Measurements from ENCODE around the gene CNKSR3.

The CNKSR3 gene

DNA sequence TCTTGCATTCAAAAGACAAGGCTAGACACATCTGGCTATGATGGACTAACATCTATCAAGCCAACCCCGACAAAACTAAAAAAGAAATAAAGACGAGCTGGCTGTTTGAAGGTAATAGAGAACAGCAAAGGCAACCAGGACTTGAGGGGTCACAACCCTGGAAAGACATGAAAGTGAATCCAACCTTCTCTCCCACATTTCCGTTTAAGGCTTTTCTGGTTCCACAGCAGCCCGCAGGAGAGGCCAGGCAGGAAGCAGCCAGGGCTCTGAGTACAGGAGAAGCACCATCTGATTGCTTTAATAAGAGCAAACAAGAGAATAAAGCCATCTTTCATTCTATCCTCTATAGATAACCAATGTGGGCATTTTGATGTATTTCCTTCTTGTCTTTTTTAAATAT is 14.3 kb downstream of the CNKSR3 start:
- DNase-seq (ENCODE audit: low read depth in 1 of 2, low spot score in 1 of 2) = no peak
- no peak for TF ChIP-seq SPI1 (IDR thresholded peaks at IDR 0.05; ENCODE audit: borderline replicate concordance, low read depth)
- Histone ChIP-seq H3K27me3 (ENCODE audit: insufficient read depth, poor library complexity, severe bottlenecking) (no peaks in the 10 kb centered on the region), H3K27ac (replicated peaks) (no peak overlapping the region), H3K4me3 (replicated peaks; ENCODE audit: insufficient read depth, low read length) (no peak overlapping the region)

DNA sequence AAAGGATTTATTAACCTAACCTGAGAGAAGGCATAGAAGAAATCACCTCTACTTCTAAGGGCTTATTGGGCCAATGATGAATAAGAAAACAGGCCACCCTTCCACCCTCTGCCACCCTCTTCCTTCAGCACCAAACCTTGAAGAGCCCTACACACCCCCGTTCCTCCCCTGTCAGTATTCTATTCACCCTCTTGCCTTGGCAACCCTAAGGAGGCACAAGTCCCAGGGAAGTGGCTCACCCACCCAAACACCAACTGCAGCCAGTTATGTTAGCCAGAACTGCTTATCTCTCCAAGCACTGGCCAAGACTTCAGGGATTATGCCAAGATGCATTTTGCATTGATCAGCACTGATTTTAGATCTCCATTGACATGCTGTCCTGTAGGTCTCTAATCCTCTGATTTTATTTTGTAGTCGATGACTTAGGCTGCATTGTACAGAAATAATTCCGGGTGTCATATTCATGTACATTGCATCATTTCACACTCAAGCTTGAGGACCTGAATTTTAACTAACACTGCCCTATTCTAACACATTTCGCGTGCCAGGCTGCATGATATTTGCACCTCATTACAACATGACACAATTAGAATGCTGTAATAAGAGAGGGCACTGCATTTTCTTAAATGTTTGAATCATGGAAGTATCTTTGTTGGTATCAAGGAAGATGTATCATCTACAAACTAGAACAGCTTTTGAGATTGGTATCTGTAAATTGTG is 15.7 kb downstream of the CNKSR3 start:
- TF ChIP-seq, protein P1, sequence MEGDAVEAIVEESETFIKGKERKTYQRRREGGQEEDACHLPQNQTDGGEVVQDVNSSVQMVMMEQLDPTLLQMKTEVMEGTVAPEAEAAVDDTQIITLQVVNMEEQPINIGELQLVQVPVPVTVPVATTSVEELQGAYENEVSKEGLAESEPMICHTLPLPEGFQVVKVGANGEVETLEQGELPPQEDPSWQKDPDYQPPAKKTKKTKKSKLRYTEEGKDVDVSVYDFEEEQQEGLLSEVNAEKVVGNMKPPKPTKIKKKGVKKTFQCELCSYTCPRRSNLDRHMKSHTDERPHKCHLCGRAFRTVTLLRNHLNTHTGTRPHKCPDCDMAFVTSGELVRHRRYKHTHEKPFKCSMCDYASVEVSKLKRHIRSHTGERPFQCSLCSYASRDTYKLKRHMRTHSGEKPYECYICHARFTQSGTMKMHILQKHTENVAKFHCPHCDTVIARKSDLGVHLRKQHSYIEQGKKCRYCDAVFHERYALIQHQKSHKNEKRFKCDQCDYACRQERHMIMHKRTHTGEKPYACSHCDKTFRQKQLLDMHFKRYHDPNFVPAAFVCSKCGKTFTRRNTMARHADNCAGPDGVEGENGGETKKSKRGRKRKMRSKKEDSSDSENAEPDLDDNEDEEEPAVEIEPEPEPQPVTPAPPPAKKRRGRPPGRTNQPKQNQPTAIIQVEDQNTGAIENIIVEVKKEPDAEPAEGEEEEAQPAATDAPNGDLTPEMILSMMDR (IDR thresholded peaks at IDR 0.05; ENCODE audit: insufficient read depth, low read length) = no peak
- TF ChIP-seq, protein P2, sequence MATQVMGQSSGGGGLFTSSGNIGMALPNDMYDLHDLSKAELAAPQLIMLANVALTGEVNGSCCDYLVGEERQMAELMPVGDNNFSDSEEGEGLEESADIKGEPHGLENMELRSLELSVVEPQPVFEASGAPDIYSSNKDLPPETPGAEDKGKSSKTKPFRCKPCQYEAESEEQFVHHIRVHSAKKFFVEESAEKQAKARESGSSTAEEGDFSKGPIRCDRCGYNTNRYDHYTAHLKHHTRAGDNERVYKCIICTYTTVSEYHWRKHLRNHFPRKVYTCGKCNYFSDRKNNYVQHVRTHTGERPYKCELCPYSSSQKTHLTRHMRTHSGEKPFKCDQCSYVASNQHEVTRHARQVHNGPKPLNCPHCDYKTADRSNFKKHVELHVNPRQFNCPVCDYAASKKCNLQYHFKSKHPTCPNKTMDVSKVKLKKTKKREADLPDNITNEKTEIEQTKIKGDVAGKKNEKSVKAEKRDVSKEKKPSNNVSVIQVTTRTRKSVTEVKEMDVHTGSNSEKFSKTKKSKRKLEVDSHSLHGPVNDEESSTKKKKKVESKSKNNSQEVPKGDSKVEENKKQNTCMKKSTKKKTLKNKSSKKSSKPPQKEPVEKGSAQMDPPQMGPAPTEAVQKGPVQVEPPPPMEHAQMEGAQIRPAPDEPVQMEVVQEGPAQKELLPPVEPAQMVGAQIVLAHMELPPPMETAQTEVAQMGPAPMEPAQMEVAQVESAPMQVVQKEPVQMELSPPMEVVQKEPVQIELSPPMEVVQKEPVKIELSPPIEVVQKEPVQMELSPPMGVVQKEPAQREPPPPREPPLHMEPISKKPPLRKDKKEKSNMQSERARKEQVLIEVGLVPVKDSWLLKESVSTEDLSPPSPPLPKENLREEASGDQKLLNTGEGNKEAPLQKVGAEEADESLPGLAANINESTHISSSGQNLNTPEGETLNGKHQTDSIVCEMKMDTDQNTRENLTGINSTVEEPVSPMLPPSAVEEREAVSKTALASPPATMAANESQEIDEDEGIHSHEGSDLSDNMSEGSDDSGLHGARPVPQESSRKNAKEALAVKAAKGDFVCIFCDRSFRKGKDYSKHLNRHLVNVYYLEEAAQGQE (IDR thresholded peaks at IDR 0.05; ENCODE audit: insufficient replicate concordance, low read depth) = no peak
- TF ChIP-seq POLR2AphosphoS5 (IDR thresholded peaks at IDR 0.05; ENCODE audit: low read depth) = no peak
- TF ChIP-seq GABPA (IDR thresholded peaks at IDR 0.05; ENCODE audit: low read depth) = no peak
- no peak for TF ChIP-seq SPI1 (IDR thresholded peaks at IDR 0.05; ENCODE audit: borderline replicate concordance, low read depth)
- H3K4me3 ChIP-seq (replicated peaks; ENCODE audit: insufficient read depth, low read length) = no peak overlapping the region
- H3K27me3 ChIP-seq (ENCODE audit: insufficient read depth, poor library complexity, severe bottlenecking) = no peaks in the 10 kb centered on the region
- no peak overlapping the region for H3K27ac ChIP-seq (replicated peaks)
- DNase-seq (ENCODE audit: low read depth in 1 of 2, low spot score in 1 of 2) = no peak

DNA sequence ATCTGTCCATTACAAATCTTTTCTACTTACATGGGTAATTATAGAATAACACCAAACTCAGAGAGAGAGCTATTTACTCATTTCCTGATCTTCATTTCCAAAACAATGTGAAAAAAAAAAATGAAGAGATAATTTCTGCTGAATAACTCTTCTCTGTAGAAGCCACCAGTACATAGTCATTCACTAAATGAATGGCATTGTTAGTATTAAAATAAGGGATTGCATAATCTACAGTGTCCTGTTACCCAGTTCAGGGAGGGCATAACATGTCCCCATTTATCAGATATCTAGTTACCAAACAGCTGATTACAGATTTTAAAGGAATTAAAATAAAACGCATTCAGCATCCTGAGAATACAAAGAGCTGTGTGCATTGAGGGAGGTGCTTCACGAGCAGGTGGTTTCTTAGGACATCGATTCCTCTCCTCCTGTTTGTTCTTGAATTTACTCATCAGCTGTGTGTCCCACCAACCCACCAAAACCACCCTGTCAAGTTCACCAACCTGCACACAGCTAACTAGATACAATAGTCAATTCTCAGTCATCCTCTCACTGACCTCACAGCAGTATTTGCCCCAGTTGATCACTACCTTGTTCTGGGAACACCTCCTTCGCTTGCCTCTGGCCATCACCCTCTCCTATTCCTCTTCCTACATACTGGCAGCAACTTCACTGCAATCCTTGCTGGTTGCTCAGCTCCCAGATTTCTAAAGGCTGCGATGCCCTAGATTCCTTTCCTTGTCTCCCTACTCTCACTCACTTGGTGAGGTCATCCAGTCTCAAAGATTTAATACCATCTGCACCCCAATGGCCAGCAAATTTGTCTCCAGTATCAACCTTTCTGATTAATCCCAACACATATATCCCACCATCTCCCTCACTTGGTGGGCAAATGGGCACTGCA is 18.7 kb downstream of the CNKSR3 start:
- DNase-seq (ENCODE audit: low read depth in 1 of 2, low spot score in 1 of 2) = no peak
- Histone ChIP-seq H3K27ac (replicated peaks) (no peak overlapping the region), H3K27me3 (ENCODE audit: insufficient read depth, poor library complexity, severe bottlenecking) (no peaks in the 10 kb centered on the region), H3K4me3 (replicated peaks; ENCODE audit: insufficient read depth, low read length) (no peak overlapping the region)
- TF ChIP-seq POLR2AphosphoS5 (IDR thresholded peaks at IDR 0.05; ENCODE audit: low read depth) = no peak

DNA sequence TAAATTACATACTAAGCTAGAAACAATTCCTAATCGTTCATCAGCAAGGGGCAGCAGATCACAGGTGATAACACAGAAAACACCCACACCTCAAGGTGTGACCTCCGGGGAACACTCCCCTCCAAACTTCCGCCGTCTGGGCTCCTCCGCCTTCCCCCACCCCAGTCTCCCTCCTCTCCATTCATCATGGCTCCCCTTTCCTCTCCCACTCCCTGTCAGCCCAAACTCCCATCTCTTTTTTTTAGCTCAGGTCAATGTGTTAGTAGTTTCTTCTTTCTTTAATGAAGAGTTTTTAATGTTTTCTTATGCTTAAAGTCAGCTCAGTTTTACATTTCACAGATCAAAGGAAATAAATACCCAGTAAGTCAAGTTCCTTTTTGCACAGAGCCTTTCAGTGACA is 20.7 kb downstream of the CNKSR3 start:
- DNase-seq (ENCODE audit: low read depth in 1 of 2, low spot score in 1 of 2) = no peak
- Histone ChIP-seq H3K27ac (replicated peaks) (no peak overlapping the region), H3K4me3 (replicated peaks; ENCODE audit: insufficient read depth, low read length) (no peak overlapping the region), H3K27me3 (ENCODE audit: insufficient read depth, poor library complexity, severe bottlenecking) (no peaks in the 10 kb centered on the region)
- TF ChIP-seq POLR2AphosphoS5 (IDR thresholded peaks at IDR 0.05; ENCODE audit: low read depth) (no peak), GABPA (IDR thresholded peaks at IDR 0.05; ENCODE audit: low read depth) (no peak), SPI1 (IDR thresholded peaks at IDR 0.05; ENCODE audit: borderline replicate concordance, low read depth) (no peak)
- TF ChIP-seq, protein P2 (IDR thresholded peaks at IDR 0.05; ENCODE audit: insufficient replicate concordance, low read depth) = no peak
- TF ChIP-seq, protein P1 (IDR thresholded peaks at IDR 0.05; ENCODE audit: insufficient read depth, low read length) = no peak

Data from HL-60 (cell line).